GM19455 (cell line): ENCODE measurements around the gene ZNF772.

Experiments
- ATAC-seq: cut with Tn5 transposase; IDR thresholded peaks from one replicate; pipeline ENCODE4 v1.9.1; 2021; ENCODE audit not compliant: unreplicated experiment

ZNF772 gene

GRCh38 chr19:57436417-57436816, 40.9 kb downstream of the ZNF772 start:
- no peak for ATAC-seq

GRCh38 chr19:57435062-57435978, 42.0 kb downstream of the ZNF772 start, which contains the start of gene ZNF749:
ZNF749 (plus strand) TSS chr19:57435325; CDS start chr19:57435579, 254 bp downstream.
- ATAC-seq: peak; percentile 93

GRCh38 chr19:57434386-57435061, 42.8 kb downstream of the ZNF772 start:
- ATAC-seq: no peak

GRCh38 chr19:57421037-57421436, 56.3 kb downstream of the ZNF772 start:
- no peak for ATAC-seq

GRCh38 chr19:57419439-57419838, 57.9 kb downstream of the ZNF772 start:
- no peak for ATAC-seq
